ENCODE measurements around the gene MEF2C. TPM values are rescaled to one million over a fixed set of nuclear protein-coding genes. Genes with fewer than 3 reads are reported as not detected.

Gene MEF2C
- total RNA-seq, 1 donor from 2014 or later = 24.1 TPM

GRCh38 chr5:88708682-88709398 is 174.1 kb downstream of the MEF2C start:
- H3K36me3 Mint-ChIP-seq (ENCODE audit: unreplicated experiment) = no peaks in the 10 kb centered on the region
- no peak overlapping the region for H3K27ac Mint-ChIP-seq (ENCODE audit: unreplicated experiment)
- H3K27me3 Mint-ChIP-seq (ENCODE audit: unreplicated experiment) = peaks cover 1% of the 10 kb centered on the region
- no peak for TF ChIP-seq CTCF (IDR thresholded peaks at IDR 0.05; ENCODE audit: partially characterized antibody, unreplicated experiment)
- H3K4me1 Mint-ChIP-seq (ENCODE audit: low read depth, unreplicated experiment) = peaks cover 3% of the 10 kb centered on the region
- H3K4me3 Mint-ChIP-seq (ENCODE audit: unreplicated experiment) = no peak overlapping the region
- H3K9me3 Mint-ChIP-seq (ENCODE audit: unreplicated experiment) = peaks cover 5% of the 10 kb centered on the region
- no peak for DNase-seq

GRCh38 chr5:88708021-88708420 is 175.0 kb downstream of the MEF2C start:
- H3K27ac Mint-ChIP-seq (ENCODE audit: unreplicated experiment) = no peak overlapping the region
- no peaks in the 10 kb centered on the region for H3K4me1 Mint-ChIP-seq (ENCODE audit: low read depth, unreplicated experiment)
- TF ChIP-seq CTCF (IDR thresholded peaks at IDR 0.05; ENCODE audit: partially characterized antibody, unreplicated experiment) = no peak
- no peaks in the 10 kb centered on the region for H3K36me3 Mint-ChIP-seq (ENCODE audit: unreplicated experiment)
- no peaks in the 10 kb centered on the region for H3K9me3 Mint-ChIP-seq (ENCODE audit: unreplicated experiment)
- H3K4me3 Mint-ChIP-seq (ENCODE audit: unreplicated experiment) = no peak overlapping the region
- no peaks in the 10 kb centered on the region for H3K27me3 Mint-ChIP-seq (ENCODE audit: unreplicated experiment)
- no peak for DNase-seq

- Mint-ChIP-seq H3K4me3 (ENCODE audit: unreplicated experiment) (no peak overlapping the region), H3K9me3 (ENCODE audit: unreplicated experiment) (no peaks in the 10 kb centered on the region), H3K36me3 (ENCODE audit: unreplicated experiment) (no peaks in the 10 kb centered on the region), H3K4me1 (ENCODE audit: low read depth, unreplicated experiment) (no peaks in the 10 kb centered on the region), H3K27me3 (ENCODE audit: unreplicated experiment) (no peaks in the 10 kb centered on the region), H3K27ac (ENCODE audit: unreplicated experiment) (no peak overlapping the region)
- no peak for DNase-seq
- TF ChIP-seq CTCF (IDR thresholded peaks at IDR 0.05; ENCODE audit: partially characterized antibody, unreplicated experiment) = no peak
Observed at GRCh38 chr5:88707216-88707965, 175.6 kb downstream of the MEF2C start.

- Mint-ChIP-seq H3K4me3 (ENCODE audit: unreplicated experiment) (no peak overlapping the region), H3K4me1 (ENCODE audit: low read depth, unreplicated experiment) (no peaks in the 10 kb centered on the region), H3K9me3 (ENCODE audit: unreplicated experiment) (no peaks in the 10 kb centered on the region), H3K27me3 (ENCODE audit: unreplicated experiment) (no peaks in the 10 kb centered on the region), H3K36me3 (ENCODE audit: unreplicated experiment) (no peaks in the 10 kb centered on the region), H3K27ac (ENCODE audit: unreplicated experiment) (no peak overlapping the region)
- TF ChIP-seq CTCF (IDR thresholded peaks at IDR 0.05; ENCODE audit: partially characterized antibody, unreplicated experiment) = no peak
- DNase-seq = no peak
Observed at GRCh38 chr5:88702332-88702731, 180.7 kb downstream of the MEF2C start.

- no peaks in the 10 kb centered on the region for H3K4me1 Mint-ChIP-seq (ENCODE audit: low read depth, unreplicated experiment)
- no peak for DNase-seq
- TF ChIP-seq CTCF (IDR thresholded peaks at IDR 0.05; ENCODE audit: partially characterized antibody, unreplicated experiment) = no peak
Observed at GRCh38 chr5:88700121-88700520, 182.9 kb downstream of the MEF2C start.

More at GRCh38 chr5:88700121-88700520, 182.9 kb downstream of the MEF2C start:
- Mint-ChIP-seq H3K9me3 (ENCODE audit: unreplicated experiment) (no peaks in the 10 kb centered on the region), H3K27ac (ENCODE audit: unreplicated experiment) (no peak overlapping the region), H3K36me3 (ENCODE audit: unreplicated experiment) (no peaks in the 10 kb centered on the region), H3K4me3 (ENCODE audit: unreplicated experiment) (no peak overlapping the region), H3K27me3 (ENCODE audit: unreplicated experiment) (peaks cover 4% of the 10 kb centered on the region)
